B cell (primary cell): Measurements from ENCODE around the gene PRRC2B. TPM values are rescaled to one million over a fixed set of nuclear protein-coding genes. Genes with fewer than 3 reads are reported as not detected.

Source experiments
- ATAC-seq: fragments of 200-7000 bp; cut with Tn5 transposase; one replicate; pipeline ENCODE4 v1.10.0; 2021; ENCODE audit warnings: low read depth, mild to moderate bottlenecking, moderate number of reproducible peaks, moderate library complexity
- CTCF ChIA-PET: fragments of 350-600 bp; sonication (Branson Sonifier 250); formaldehyde crosslinking; loops from one replicate; lab custom pipeline; 2021; ENCODE audit warnings: antibody characterized with exemption, inconsistent platforms; lab: Charles Lee
- POLR2A ChIA-PET: fragments of 350-600 bp; sonication (Branson Sonifier 250); formaldehyde crosslinking; loops from one replicate; lab custom pipeline; 2021; ENCODE audit warnings: antibody characterized with exemption; lab: Charles Lee
- DNase-seq: peaks from one replicate; pipeline ENCODE4 v3.0.0; 2013
- H2AFZ ChIP-seq: 2 replicates; pipeline ENCODE4 v1.6.1; 2012; ENCODE audit warnings: mild to moderate bottlenecking, low read depth, low read length; ENCODE audit not compliant: insufficient read depth, poor library complexity, severe bottlenecking
- H3K27ac ChIP-seq, 2 donors: 1 replicate in 1 of 2; 2 replicates in 1 of 2; pipeline ENCODE4 v1.5.1; 2012 to 2013; ENCODE audit warnings: low read length in 2 of 2, mild to moderate bottlenecking in 2 of 2, moderate library complexity in 1 of 2
- H3K27me3 ChIP-seq, 4 experiments: fragments of 200-600 bp in 1 of 4; sonication (generic) in 1 of 4; replicated peaks in 1 of 4; 1 replicate in 2 of 4; 2 replicates in 2 of 4; pipeline versions ENCODE4 v1.6.1 to v1.7.0; 2013 to 2016; ENCODE audit warnings: low read length in 3 of 4, mild to moderate bottlenecking in 2 of 4, mixed read lengths in 1 of 4, moderate library complexity in 1 of 4; ENCODE audit not compliant: insufficient read depth in 4 of 4, control insufficient read depth in 3 of 4; ENCODE audit errors: control extremely low read depth in 1 of 4
- H3K36me3 ChIP-seq, 2 experiments: replicated peaks in 1 of 2; 1 replicate in 1 of 2; 2 replicates in 1 of 2; pipeline versions ENCODE4 v1.6.1 to v1.7.1; 2013; ENCODE audit warnings: low read length in 1 of 2; ENCODE audit not compliant: insufficient read depth in 2 of 2, control insufficient read depth in 1 of 2; ENCODE audit errors: control extremely low read depth in 1 of 2, extremely low read depth in 1 of 2
- H3K4me1 ChIP-seq, 2 donors: fragments of 200-600 bp in 1 of 2; sonication (generic) in 1 of 2; 1 replicate in 1 of 2; 2 replicates in 1 of 2; pipeline versions ENCODE4 v1.5.1 to v1.6.1; 2013 to 2017; ENCODE audit warnings: low read length in 2 of 2; ENCODE audit not compliant: control insufficient read depth in 2 of 2, insufficient read depth in 2 of 2
- H3K4me2 ChIP-seq: replicated peaks from 2 replicates; pipeline ENCODE3; 2012; ENCODE audit warnings: mild to moderate bottlenecking, low read depth, low read length; ENCODE audit not compliant: poor library complexity, severe bottlenecking
- H3K4me3 ChIP-seq, 5 experiments: fragments of 200-600 bp in 1 of 5; sonication (generic) in 1 of 5; 1 replicate in 3 of 5; 2 replicates in 2 of 5; pipeline versions ENCODE4 v1.5.1 to v1.7.0; 2011 to 2016; ENCODE audit warnings: low read length in 4 of 5, mild to moderate bottlenecking in 4 of 5, low read depth in 2 of 5, control low read depth in 1 of 5, moderate library complexity in 1 of 5; ENCODE audit not compliant: insufficient read depth in 1 of 5; ENCODE audit errors: control extremely low read depth in 1 of 5, extremely low read depth in 1 of 5
- H3K79me2 ChIP-seq: fragments of 200-600 bp; sonication (generic); one replicate; pipeline ENCODE4 v1.6.0; 2016; ENCODE audit warnings: low read length; ENCODE audit not compliant: control insufficient read depth, insufficient read depth
- H3K9ac ChIP-seq: fragments of 200-600 bp; sonication (generic); 2 replicates; pipeline ENCODE4 v1.6.1; 2017; ENCODE audit warnings: mild to moderate bottlenecking, low read length, moderate library complexity
- H3K9me3 ChIP-seq, 3 donors: one replicate each; pipeline versions ENCODE4 v1.6.1 to v1.7.1; 2013; ENCODE audit warnings: low read length in 2 of 3; ENCODE audit not compliant: control insufficient read depth in 2 of 3, insufficient read depth in 1 of 3; ENCODE audit errors: control extremely low read depth in 1 of 3
- H4K20me1 ChIP-seq: 2 replicates; pipeline ENCODE4 v1.6.0; 2012; ENCODE audit warnings: mild to moderate bottlenecking, low read length; ENCODE audit not compliant: insufficient read depth, control insufficient read depth, poor library complexity, severe bottlenecking
- H3K27ac Mint-ChIP-seq: one replicate; pipeline ENCODE4 v1.8.0; 2021; ENCODE audit warnings: mixed read lengths
- H3K27me3 Mint-ChIP-seq: one replicate; pipeline ENCODE4 v1.8.0; 2021; ENCODE audit warnings: mixed read lengths
- H3K4me1 Mint-ChIP-seq: one replicate; pipeline ENCODE4 v1.8.0; 2021; ENCODE audit warnings: mixed read lengths
- H3K4me3 Mint-ChIP-seq: one replicate; pipeline ENCODE4 v1.8.0; 2021; ENCODE audit warnings: mixed read lengths
- H3K9me3 Mint-ChIP-seq: one replicate; pipeline ENCODE4 v1.8.0; 2022; ENCODE audit warnings: mixed read lengths; ENCODE audit not compliant: insufficient read depth
- CTCF ChIP-seq: fragments of 200-600 bp; IDR thresholded peaks from one replicate; pipeline ENCODE4 v1.8.0; 2022; ENCODE audit warnings: antibody characterized with exemption, mild to moderate bottlenecking
- EZH2 ChIP-seq: IDR thresholded peaks from 2 replicates; pipeline ENCODE4 v1.6.1; 2012; ENCODE audit warnings: borderline replicate concordance, low read depth, mild to moderate bottlenecking, moderate library complexity, low read length; ENCODE audit not compliant: insufficient read depth, poor library complexity, severe bottlenecking
- WGBS: methylation state at CpG from one replicate; pipeline ENCODE4 v1.1.5; 2013; ENCODE audit warnings: missing lambda C conversion rate; ENCODE audit not compliant: insufficient coverage; 5-methylcytosine and 5-hydroxymethylcytosine counted together
- intact Hi-C: fragments of 100-400 bp; cut with micrococcal nuclease; formaldehyde crosslinking; loops from one replicate; pipeline ENCODE4 v1.10.0; 2022
- polyA plus RNA-seq: library from polyadenylated mRNA; depleted of rRNA; stranded (reverse); fragments of >200 nt; gene quantifications from 2 replicates; pipeline ENCODE4 v1.2.3, GENCODE V29; 2012
- total RNA-seq, 2 donors: library from RNA; stranded (reverse); fragments of 120-200 nt in 1 of 2; gene quantifications; 1 replicate in 1 of 2; 2 replicates in 1 of 2; pipeline versions ENCODE4 v1.2.3 to v1.2.4, GENCODE V29; 2013 to 2022

Gene PRRC2B
- total and polyA plus RNA-seq, 2 donors (not counting 1 experiment from before 2014, with no cell fraction given) = 63.9 to 268 TPM

- Mint-ChIP-seq H3K9me3 (no peaks in the 10 kb centered on the region), H3K4me3 (no peak overlapping the region), H3K4me1 (peaks cover 1% of the 10 kb centered on the region), H3K27ac (no peak overlapping the region), H3K27me3 (no peaks in the 10 kb centered on the region)
- Histone ChIP-seq H3K27me3 (no peaks in the 10 kb centered on the region), H2AFZ (no peak overlapping the region), H4K20me1 (peaks cover 87% of the 10 kb centered on the region), H3K9ac (no peak overlapping the region), H3K27ac (no peak overlapping the region), H3K79me2 (peaks cover 43% of the 10 kb centered on the region), H3K4me2 (no peak overlapping the region), H3K9me3 (no peaks in the 10 kb centered on the region), H3K4me1 (no peaks in the 10 kb centered on the region), H3K4me3 (no peak overlapping the region), H3K36me3 (peaks cover 1 to 94% of the 10 kb centered on the region in 2 experiments)
- TF ChIP-seq CTCF (peak; percentile 76), EZH2 (no peak)
- peak; percentile 70 for ATAC-seq
- CTCF ChIA-PET = interaction anchor here (0.8 to 5.0 kb wide), 10 partner anchors 9 to 129 kb away, joined by 3 to 29 read pairs (median 4); no protein-coding TSS in a partner anchor
- POLR2A ChIA-PET = no interaction called here
- intact Hi-C loops = loop anchor here (1.0 kb wide), 1 partner anchor 128 kb away; no protein-coding TSS in a partner anchor
- DNase-seq = peak; percentile 70
- WGBS = 69% methylated on average over 9 of the region's 12 CpGs
Measured at GRCh38 chr9:131478421-131478868, 84.6 kb downstream of the PRRC2B start.

- Mint-ChIP-seq H3K27me3 (no peaks in the 10 kb centered on the region), H3K4me1 (peaks cover 1% of the 10 kb centered on the region), H3K9me3 (no peaks in the 10 kb centered on the region), H3K4me3 (no peak overlapping the region), H3K27ac (no peak overlapping the region)
- DNase-seq (no peak), ATAC-seq (no peak)
- peaks cover 1 to 94% of the 10 kb centered on the region in 2 experiments for H3K36me3 ChIP-seq
- peaks cover 43% of the 10 kb centered on the region for H3K79me2 ChIP-seq
- H3K27ac ChIP-seq = no peak overlapping the region
- no peak overlapping the region for H3K4me3 ChIP-seq
- no peak overlapping the region for H2AFZ ChIP-seq
- 93% methylated on average over 7 of the region's 10 CpGs for WGBS
- no peak for TF ChIP-seq EZH2
- TF ChIP-seq CTCF = no peak
- CTCF ChIA-PET = interaction anchor here (0.8 to 5.0 kb wide), 8 partner anchors 9 to 129 kb away, joined by 3 to 29 read pairs (median 4); no protein-coding TSS in a partner anchor
- no peaks in the 10 kb centered on the region for H3K9me3 ChIP-seq
- H3K9ac ChIP-seq = no peak overlapping the region
- no peak overlapping the region for H3K4me2 ChIP-seq
- H4K20me1 ChIP-seq = peaks cover 85% of the 10 kb centered on the region
- no peaks in the 10 kb centered on the region for H3K4me1 ChIP-seq
- intact Hi-C loops = loop anchor here (1.0 kb wide), 1 partner anchor 129 kb away; no protein-coding TSS in a partner anchor
- no peaks in the 10 kb centered on the region for H3K27me3 ChIP-seq
- POLR2A ChIA-PET = no interaction called here
Measured at GRCh38 chr9:131478911-131479310, 85.0 kb downstream of the PRRC2B start.
